GM23338 (cell line): ENCODE results near the gene RPS8. TPM values are rescaled to one million over a fixed set of nuclear protein-coding genes. Genes with fewer than 3 reads are reported as not detected.
A peak's percentile ranks its signal among the peaks of the same experiment; 100 is the strongest.

Source experiments
- ATAC-seq: fragments of 200-7000 bp; cut with Tn5 transposase; 3 replicates; pipeline ENCODE4 v1.9.1; 2020
- DNase-seq: peaks from one replicate; pipeline ENCODE4 v3.0.0-alpha.2; 2015; ENCODE audit warnings: low spot score
- H2AFZ ChIP-seq: fragments of 200-600 bp; sonication (generic); 2 replicates; pipeline ENCODE4 v1.8.0; 2016; ENCODE audit warnings: antibody characterized with exemption, mild to moderate bottlenecking, moderate library complexity
- H3F3A ChIP-seq: fragments of 200-600 bp; sonication (generic); replicated peaks from 2 replicates; pipeline ENCODE4 v1.8.0; 2017; ENCODE audit warnings: antibody characterized with exemption, mixed run types, low read depth
- H3K27ac ChIP-seq: fragments of 200-600 bp; sonication (generic); 2 replicates; pipeline ENCODE4 v1.6.1; 2016; ENCODE audit warnings: low read depth
- H3K27me3 ChIP-seq: fragments of 200-600 bp; sonication (generic); 2 replicates; pipeline ENCODE4 v1.8.0; 2016; ENCODE audit warnings: mild to moderate bottlenecking, mixed run types, moderate library complexity; ENCODE audit not compliant: insufficient read depth
- H3K36me3 ChIP-seq: fragments of 200-600 bp; sonication (generic); 2 replicates; pipeline ENCODE4 v1.8.0; 2016; ENCODE audit warnings: mild to moderate bottlenecking; ENCODE audit not compliant: insufficient read depth
- H3K4me1 ChIP-seq: fragments of 200-600 bp; sonication (generic); 2 replicates; pipeline ENCODE4 v1.8.0; 2016; ENCODE audit warnings: mild to moderate bottlenecking, moderate library complexity; ENCODE audit not compliant: insufficient read depth
- H3K4me2 ChIP-seq: fragments of 200-600 bp; sonication (generic); 2 replicates; pipeline ENCODE4 v1.7.1; 2017; ENCODE audit warnings: mixed run types
- H3K4me3 ChIP-seq: fragments of 200-600 bp; sonication (generic); 2 replicates; pipeline ENCODE4 v1.6.1; 2016; ENCODE audit warnings: mixed run types
- H3K79me2 ChIP-seq: fragments of 200-600 bp; sonication (generic); replicated peaks from 2 replicates; pipeline ENCODE4 v1.8.0; 2017; ENCODE audit warnings: mild to moderate bottlenecking; ENCODE audit not compliant: insufficient read depth
- H3K9me2 ChIP-seq: fragments of 200-600 bp; sonication (generic); 2 replicates; pipeline ENCODE4 v1.8.0; 2017; ENCODE audit not compliant: insufficient read depth
- H4K20me1 ChIP-seq: fragments of 200-600 bp; sonication (generic); replicated peaks from 2 replicates; pipeline ENCODE4 v1.8.0; 2017; ENCODE audit warnings: mild to moderate bottlenecking; ENCODE audit not compliant: insufficient read depth
- H3K27ac Mint-ChIP-seq: 2 replicates; pipeline ENCODE4 v1.8.0; 2020; ENCODE audit warnings: inconsistent platforms, mild to moderate bottlenecking, moderate library complexity, mixed read lengths
- H3K27me3 Mint-ChIP-seq: 3 replicates; pipeline ENCODE4 v1.8.0; 2022; ENCODE audit warnings: low read depth, mild to moderate bottlenecking, moderate library complexity, mixed read lengths, inconsistent platforms; ENCODE audit not compliant: insufficient read depth, poor library complexity
- H3K36me3 Mint-ChIP-seq: 3 replicates; pipeline ENCODE4 v1.8.0; 2021; ENCODE audit warnings: low read depth, mild to moderate bottlenecking, inconsistent platforms, moderate library complexity, mixed read lengths
- H3K4me1 Mint-ChIP-seq: 3 replicates; pipeline ENCODE4 v1.8.0; 2020; ENCODE audit warnings: mild to moderate bottlenecking, inconsistent platforms, mixed read lengths
- H3K4me3 Mint-ChIP-seq: 3 replicates; pipeline ENCODE4 v1.8.0; 2021; ENCODE audit warnings: moderate library complexity, mild to moderate bottlenecking, inconsistent platforms, mixed read lengths
- H3K9me3 Mint-ChIP-seq: 3 replicates; pipeline ENCODE4 v1.8.0; 2020; ENCODE audit warnings: moderate library complexity, mild to moderate bottlenecking, inconsistent platforms, mixed read lengths
- CREB1 ChIP-seq: fragments of 250-450 bp; sonication (Bioruptor Pico); IDR thresholded peaks from 2 replicates; pipeline ENCODE4 v1.5.0; 2020; ENCODE audit warnings: low read depth, mild to moderate bottlenecking, moderate library complexity
- CTCF ChIP-seq, 2 experiments: fragments of 200-600 bp in 1 of 2; sonication (generic) in 1 of 2; conservative IDR thresholded peaks; 2 replicates each; pipeline versions ENCODE4 v1.5.1 to v1.6.1; 2016 to 2017; ENCODE audit warnings: antibody characterized with exemption in 2 of 2, low read depth in 2 of 2, mild to moderate bottlenecking in 2 of 2, moderate library complexity in 1 of 2
- ETS1 ChIP-seq: IDR thresholded peaks from 2 replicates; pipeline ENCODE4 v1.6.1; 2016; ENCODE audit warnings: antibody characterized with exemption
- EZH2 ChIP-seq: fragments of 200-600 bp; sonication (generic); IDR thresholded peaks from one replicate; pipeline ENCODE4 v1.8.0; 2017; ENCODE audit warnings: antibody characterized with exemption, mild to moderate bottlenecking, low read depth; ENCODE audit not compliant: unreplicated experiment
- EZH2phosphoT487 ChIP-seq: fragments of 200-600 bp; sonication (generic); IDR thresholded peaks from one replicate; pipeline ENCODE4 v1.8.1; 2018; ENCODE audit warnings: antibody characterized with exemption; ENCODE audit not compliant: unreplicated experiment
- JUNB ChIP-seq: IDR thresholded peaks from one replicate; pipeline ENCODE4 v1.6.1; 2016; ENCODE audit warnings: antibody characterized with exemption; ENCODE audit not compliant: unreplicated experiment
- NANOG ChIP-seq: IDR thresholded peaks from 2 replicates; pipeline ENCODE4 v1.6.1; 2016; ENCODE audit warnings: antibody characterized with exemption, borderline replicate concordance
- POLR2AphosphoS5 ChIP-seq: IDR thresholded peaks from 2 replicates; pipeline ENCODE4 v1.6.1; 2016; ENCODE audit warnings: antibody characterized with exemption, low read depth
- REST ChIP-seq: IDR thresholded peaks from one replicate; pipeline ENCODE4 v1.6.1; 2018; ENCODE audit warnings: antibody characterized with exemption; ENCODE audit not compliant: unreplicated experiment
- STAT1 ChIP-seq: IDR thresholded peaks from one replicate; pipeline ENCODE4 v1.6.1; 2016; ENCODE audit warnings: antibody characterized with exemption; ENCODE audit not compliant: unreplicated experiment
- ZNF114 ChIP-seq: fragments of 250-450 bp; sonication (Bioruptor Pico); IDR thresholded peaks from 2 replicates; pipeline ENCODE4 v1.5.0; 2020; ENCODE audit warnings: mild to moderate bottlenecking, moderate library complexity
- ZNF331 ChIP-seq: fragments of 250-450 bp; sonication (Bioruptor Pico); IDR thresholded peaks from 2 replicates; pipeline ENCODE4 v1.5.0; 2020; ENCODE audit warnings: low read depth, mild to moderate bottlenecking, moderate library complexity
- ZNF462 ChIP-seq: fragments of 250-450 bp; sonication (Bioruptor Pico); IDR thresholded peaks from 2 replicates; pipeline ENCODE4 v1.5.0; 2020; ENCODE audit warnings: mild to moderate bottlenecking, moderate library complexity
- polyA plus RNA-seq: library from polyadenylated mRNA; unstranded; fragments of >200 nt; fragmentation: Nextera tagmentation; extraction: Ambion mirVana; gene quantifications from 2 replicates; pipeline ENCODE4 v1.2.1, GENCODE V29; 2016
- total RNA-seq: library from RNA; depleted of rRNA; stranded (reverse); fragments of >200 nt; shearing (Covaris generic); gene quantifications from 2 replicates; pipeline ENCODE4 v1.2.3, GENCODE V29; 2014

The RPS8 gene
- total and polyA plus RNA-seq, 2 experiments from 2014 or later: 1,756 to 2,427 TPM

GRCh38 chr1:44801491-44802305 is 26.4 kb downstream of the RPS8 start:
- no peak for ATAC-seq
- Histone ChIP-seq H3K79me2 (0 out of 2 replicates have a peak, but pooled peaks cover 3% of the 10 kb centered on the region), H3K36me3 (no peaks in the 10 kb centered on the region; the same call in 1 of the 2 replicates), H3K27ac (no peak overlapping the region), H3K9me2 (no peaks in the 10 kb centered on the region), H3F3A (peaks cover 18% of the 10 kb centered on the region), H3K4me1 (peaks cover 10% of the 10 kb centered on the region; the same call in 1 of the 2 replicates), H3K4me3 (peak overlapping the region; percentile 67; the same call in 1 of the 2 replicates), H3K4me2 (peak overlapping the region; percentile 96), H4K20me1 (no peaks in the 10 kb centered on the region), H2AFZ (no peak overlapping the region), H3K27me3 (no peaks in the 10 kb centered on the region)
- DNase-seq: no peak
- Mint-ChIP-seq H3K36me3 (peaks cover 34% of the 10 kb centered on the region), H3K9me3 (no peaks in the 10 kb centered on the region), H3K27ac (no peak overlapping the region), H3K4me3 (peak overlapping the region; percentile 78), H3K4me1 (peaks cover 12% of the 10 kb centered on the region), H3K27me3 (peaks cover 8% of the 10 kb centered on the region)
- no peak for TF ChIP-seq POLR2AphosphoS5
- no peak for TF ChIP-seq ETS1
- no peak for TF ChIP-seq NANOG
- no peak for TF ChIP-seq EZH2phosphoT487
- TF ChIP-seq JUNB: no peak
- no peak for TF ChIP-seq CREB1 (CRISPR knock-in tag)
- TF ChIP-seq REST: no peak
- no peak for TF ChIP-seq ZNF462
- no peak for TF ChIP-seq EZH2
- TF ChIP-seq ZNF331: no peak
- no peak for TF ChIP-seq CTCF (conservative IDR thresholded peaks at IDR 0.05; ENCODE audit: low read depth in 2 of 2)
- no peak for TF ChIP-seq ZNF114 (CRISPR knock-in tag)
- no peak for TF ChIP-seq STAT1
